ENCODE measurements around the gene NFE2L2.

DNA sequence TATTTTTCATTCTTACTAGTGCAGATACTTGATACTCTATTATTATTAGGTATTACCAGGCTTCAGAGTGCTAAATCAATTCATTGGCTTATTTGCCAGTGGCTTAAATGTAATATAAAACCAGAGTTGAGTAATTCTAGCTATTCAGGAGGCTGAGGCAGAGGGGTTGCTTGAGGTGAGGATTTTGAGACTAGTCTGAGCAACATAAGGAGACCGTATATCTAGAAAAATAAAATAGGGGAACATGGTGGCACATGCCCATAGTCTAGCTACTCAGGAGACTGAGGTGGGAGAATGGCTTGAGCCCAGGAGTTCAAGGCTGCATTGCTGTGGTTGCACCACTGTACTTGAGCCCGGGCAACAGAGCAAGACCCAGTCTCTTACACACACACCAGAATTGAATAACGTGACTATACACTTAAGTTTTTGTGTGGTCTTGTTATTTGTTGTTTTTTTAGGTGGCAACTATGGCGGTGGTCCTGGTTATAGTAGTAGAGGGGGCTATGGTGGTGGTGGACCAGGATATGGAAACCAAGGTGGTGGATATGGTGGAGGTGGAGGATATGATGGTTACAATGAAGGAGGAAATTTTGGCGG is 47.2 kb downstream of the NFE2L2 start:
- TF ChIP-seq, protein P1, sequence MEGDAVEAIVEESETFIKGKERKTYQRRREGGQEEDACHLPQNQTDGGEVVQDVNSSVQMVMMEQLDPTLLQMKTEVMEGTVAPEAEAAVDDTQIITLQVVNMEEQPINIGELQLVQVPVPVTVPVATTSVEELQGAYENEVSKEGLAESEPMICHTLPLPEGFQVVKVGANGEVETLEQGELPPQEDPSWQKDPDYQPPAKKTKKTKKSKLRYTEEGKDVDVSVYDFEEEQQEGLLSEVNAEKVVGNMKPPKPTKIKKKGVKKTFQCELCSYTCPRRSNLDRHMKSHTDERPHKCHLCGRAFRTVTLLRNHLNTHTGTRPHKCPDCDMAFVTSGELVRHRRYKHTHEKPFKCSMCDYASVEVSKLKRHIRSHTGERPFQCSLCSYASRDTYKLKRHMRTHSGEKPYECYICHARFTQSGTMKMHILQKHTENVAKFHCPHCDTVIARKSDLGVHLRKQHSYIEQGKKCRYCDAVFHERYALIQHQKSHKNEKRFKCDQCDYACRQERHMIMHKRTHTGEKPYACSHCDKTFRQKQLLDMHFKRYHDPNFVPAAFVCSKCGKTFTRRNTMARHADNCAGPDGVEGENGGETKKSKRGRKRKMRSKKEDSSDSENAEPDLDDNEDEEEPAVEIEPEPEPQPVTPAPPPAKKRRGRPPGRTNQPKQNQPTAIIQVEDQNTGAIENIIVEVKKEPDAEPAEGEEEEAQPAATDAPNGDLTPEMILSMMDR (conservative IDR thresholded peaks at IDR 0.05; ENCODE audit: low read depth, low read length), result no peak
- no peak for TF ChIP-seq EZH2 (IDR thresholded peaks at IDR 0.05; ENCODE audit: borderline replicate concordance, low read depth, low read length, poor library complexity, severe bottlenecking)

Data from A673 (cell line).